Activated T-cell treated with anti-CD3 and anti-CD28 coated beads, Interleukin-2, amount 50 U/mL, for 24 hours (primary cell): ENCODE results near the gene DOCK10.

Source experiments
- DNase-seq: peaks from one replicate; pipeline ENCODE4 v3.0.0-alpha.2; 2020
- H3K27ac Mint-ChIP-seq: 2 replicates; pipeline ENCODE4 v1.8.0; 2020; ENCODE audit warnings: mild to moderate bottlenecking, mixed read lengths
- H3K27me3 Mint-ChIP-seq: 2 replicates; pipeline ENCODE4 v1.8.0; 2020; ENCODE audit warnings: mixed read lengths
- H3K36me3 Mint-ChIP-seq: 2 replicates; pipeline ENCODE4 v1.8.0; 2020; ENCODE audit warnings: low read depth, mixed read lengths
- H3K4me1 Mint-ChIP-seq: 2 replicates; pipeline ENCODE4 v1.8.0; 2020; ENCODE audit warnings: low read depth, mixed read lengths
- H3K4me3 Mint-ChIP-seq: 2 replicates; pipeline ENCODE4 v1.8.0; 2020; ENCODE audit warnings: mild to moderate bottlenecking, moderate library complexity, mixed read lengths
- H3K9me3 Mint-ChIP-seq: 2 replicates; pipeline ENCODE4 v1.8.0; 2020; ENCODE audit warnings: mixed read lengths

The DOCK10 gene

GRCh38 chr2:225010804-225011203, 31.5 kb downstream of the DOCK10 start:
- Mint-ChIP-seq H3K4me1 (peaks cover 97% of the 10 kb centered on the region), H3K27me3 (no peaks in the 10 kb centered on the region), H3K36me3 (peaks cover 11% of the 10 kb centered on the region), H3K9me3 (peaks cover under 1% of the 10 kb centered on the region), H3K27ac (peak overlapping the region; percentile 95), H3K4me3 (peak overlapping the region; percentile 34)
- DNase-seq: no peak

- H3K27ac Mint-ChIP-seq: peak overlapping the region; percentile 95
- H3K27me3 Mint-ChIP-seq: no peaks in the 10 kb centered on the region
- peaks cover 18% of the 10 kb centered on the region for H3K36me3 Mint-ChIP-seq
- H3K9me3 Mint-ChIP-seq: peaks cover 2% of the 10 kb centered on the region
- DNase-seq: no peak
- H3K4me3 Mint-ChIP-seq: no peak overlapping the region
- peaks cover 97% of the 10 kb centered on the region for H3K4me1 Mint-ChIP-seq
Observed at GRCh38 chr2:225009768-225010167, 32.5 kb downstream of the DOCK10 start.

GRCh38 chr2:225008935-225009334, 33.3 kb downstream of the DOCK10 start:
- H3K36me3 Mint-ChIP-seq: peaks cover 21% of the 10 kb centered on the region
- H3K27ac Mint-ChIP-seq: peak overlapping the region; percentile 80
- no peak for DNase-seq
- H3K4me1 Mint-ChIP-seq: peaks cover 99% of the 10 kb centered on the region
- no peak overlapping the region for H3K4me3 Mint-ChIP-seq
- H3K27me3 Mint-ChIP-seq: no peaks in the 10 kb centered on the region
- peaks cover 2% of the 10 kb centered on the region for H3K9me3 Mint-ChIP-seq

GRCh38 chr2:225008179-225008856, 34.0 kb downstream of the DOCK10 start:
- no peak overlapping the region for H3K4me3 Mint-ChIP-seq
- H3K27ac Mint-ChIP-seq: peak overlapping the region; percentile 80
- no peak for DNase-seq
- H3K9me3 Mint-ChIP-seq: peaks cover 2% of the 10 kb centered on the region
- peaks cover 99% of the 10 kb centered on the region for H3K4me1 Mint-ChIP-seq
- peaks cover 25% of the 10 kb centered on the region for H3K36me3 Mint-ChIP-seq
- no peaks in the 10 kb centered on the region for H3K27me3 Mint-ChIP-seq

- DNase-seq: no peak
- Mint-ChIP-seq H3K27ac (peak overlapping the region; percentile 80), H3K36me3 (peaks cover 26% of the 10 kb centered on the region), H3K4me3 (no peak overlapping the region), H3K27me3 (no peaks in the 10 kb centered on the region), H3K9me3 (peaks cover 2% of the 10 kb centered on the region), H3K4me1 (peaks cover 99% of the 10 kb centered on the region)
Observed at GRCh38 chr2:225006730-225007129, 35.5 kb downstream of the DOCK10 start.

- no peak overlapping the region for H3K4me3 Mint-ChIP-seq
- peaks cover 32% of the 10 kb centered on the region for H3K36me3 Mint-ChIP-seq
- DNase-seq: no peak
Observed at GRCh38 chr2:225004597-225004996, 37.7 kb downstream of the DOCK10 start.

GRCh38 chr2:225002656-225003045, 39.6 kb downstream of the DOCK10 start:
- Mint-ChIP-seq H3K36me3 (peaks cover 33% of the 10 kb centered on the region), H3K4me1 (peaks cover 90% of the 10 kb centered on the region), H3K27me3 (no peaks in the 10 kb centered on the region), H3K4me3 (no peak overlapping the region), H3K27ac (peak overlapping the region; percentile 90), H3K9me3 (peaks cover 2% of the 10 kb centered on the region)
- no peak for DNase-seq

More at GRCh38 chr2:225004597-225004996, 37.7 kb downstream of the DOCK10 start:
- Mint-ChIP-seq H3K27me3 (no peaks in the 10 kb centered on the region), H3K27ac (peak overlapping the region; percentile 45), H3K4me1 (peaks cover 95% of the 10 kb centered on the region), H3K9me3 (peaks cover 2% of the 10 kb centered on the region)

- Mint-ChIP-seq H3K9me3 (peaks cover 2% of the 10 kb centered on the region), H3K27ac (peak overlapping the region; percentile 90), H3K4me3 (no peak overlapping the region), H3K27me3 (no peaks in the 10 kb centered on the region), H3K4me1 (peaks cover 88% of the 10 kb centered on the region), H3K36me3 (peaks cover 36% of the 10 kb centered on the region)
- DNase-seq: no peak
Observed at GRCh38 chr2:225002039-225002655, 40.1 kb downstream of the DOCK10 start.

GRCh38 chr2:224999754-225000153, 42.5 kb downstream of the DOCK10 start:
- Mint-ChIP-seq H3K4me1 (peaks cover 87% of the 10 kb centered on the region), H3K27ac (peak overlapping the region; percentile 16), H3K27me3 (no peaks in the 10 kb centered on the region), H3K9me3 (no peaks in the 10 kb centered on the region), H3K36me3 (peaks cover 39% of the 10 kb centered on the region), H3K4me3 (no peak overlapping the region)
- DNase-seq: no peak

GRCh38 chr2:224999321-224999720, 42.9 kb downstream of the DOCK10 start:
- Mint-ChIP-seq H3K36me3 (peaks cover 44% of the 10 kb centered on the region), H3K9me3 (no peaks in the 10 kb centered on the region), H3K4me3 (no peak overlapping the region), H3K27ac (peak overlapping the region; percentile 16), H3K27me3 (no peaks in the 10 kb centered on the region), H3K4me1 (peaks cover 87% of the 10 kb centered on the region)
- no peak for DNase-seq

- no peak for DNase-seq
- H3K4me3 Mint-ChIP-seq: no peak overlapping the region
- peaks cover 50% of the 10 kb centered on the region for H3K36me3 Mint-ChIP-seq
- no peaks in the 10 kb centered on the region for H3K9me3 Mint-ChIP-seq
- H3K27ac Mint-ChIP-seq: peak overlapping the region; percentile 39
- H3K4me1 Mint-ChIP-seq: peaks cover 85% of the 10 kb centered on the region
- H3K27me3 Mint-ChIP-seq: no peaks in the 10 kb centered on the region
Observed at GRCh38 chr2:224997802-224998201, 44.5 kb downstream of the DOCK10 start.

GRCh38 chr2:224995419-224995818, 46.8 kb downstream of the DOCK10 start:
- H3K27me3 Mint-ChIP-seq: no peaks in the 10 kb centered on the region
- H3K4me3 Mint-ChIP-seq: no peak overlapping the region
- no peak for DNase-seq
- peaks cover 67% of the 10 kb centered on the region for H3K36me3 Mint-ChIP-seq
- H3K9me3 Mint-ChIP-seq: no peaks in the 10 kb centered on the region
- H3K4me1 Mint-ChIP-seq: peaks cover 89% of the 10 kb centered on the region
- no peak overlapping the region for H3K27ac Mint-ChIP-seq

- Mint-ChIP-seq H3K36me3 (peaks cover 78% of the 10 kb centered on the region), H3K4me1 (peaks cover 88% of the 10 kb centered on the region), H3K27me3 (no peaks in the 10 kb centered on the region), H3K9me3 (no peaks in the 10 kb centered on the region), H3K4me3 (no peak overlapping the region), H3K27ac (peak overlapping the region; percentile 20)
- DNase-seq: no peak
Observed at GRCh38 chr2:224994242-224994823, 47.9 kb downstream of the DOCK10 start.

GRCh38 chr2:224990710-224991109, 51.6 kb downstream of the DOCK10 start:
- H3K4me3 Mint-ChIP-seq: no peak overlapping the region
- no peaks in the 10 kb centered on the region for H3K27me3 Mint-ChIP-seq
- no peaks in the 10 kb centered on the region for H3K9me3 Mint-ChIP-seq
- peak overlapping the region; percentile 53 for H3K27ac Mint-ChIP-seq
- no peak for DNase-seq
- H3K4me1 Mint-ChIP-seq: peaks cover 96% of the 10 kb centered on the region
- peaks cover 78% of the 10 kb centered on the region for H3K36me3 Mint-ChIP-seq

- peaks cover 56% of the 10 kb centered on the region for H3K36me3 Mint-ChIP-seq
Observed at GRCh38 chr2:224987733-224988132, 54.5 kb downstream of the DOCK10 start.

More at GRCh38 chr2:224987733-224988132, 54.5 kb downstream of the DOCK10 start:
- Mint-ChIP-seq H3K27me3 (no peaks in the 10 kb centered on the region), H3K4me1 (peaks cover 98% of the 10 kb centered on the region), H3K27ac (peak overlapping the region; percentile 87), H3K4me3 (no peak overlapping the region), H3K9me3 (no peaks in the 10 kb centered on the region)
- no peak for DNase-seq
